ENCODE results near the gene MTUS2. TPM values are rescaled to one million over a fixed set of nuclear protein-coding genes. Genes with fewer than 3 reads are reported as not detected.

MTUS2 gene
- total RNA-seq, 4 donors from 2014 or later: 0.08 to 0.57 TPM; not detected in 2

DNA sequence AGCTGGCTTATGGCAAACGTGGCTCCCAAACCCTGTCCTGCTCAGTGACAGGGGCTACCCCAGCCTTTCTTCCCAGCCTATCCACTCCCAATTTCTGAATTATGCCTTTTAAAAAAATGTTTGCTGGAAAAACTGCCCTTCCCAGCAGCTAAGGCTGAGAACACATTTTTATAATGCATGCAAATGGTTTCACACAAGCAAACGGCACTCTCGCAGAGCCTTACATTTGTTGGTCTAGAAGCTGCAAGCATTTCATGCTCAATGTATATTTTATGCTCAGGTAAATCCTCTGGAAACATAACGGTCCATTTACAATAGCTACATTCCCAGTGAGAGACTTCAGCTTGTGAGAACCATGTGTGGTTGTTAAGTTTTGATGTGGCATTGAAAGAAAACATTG is 713.9 kb downstream of the MTUS2 start:
- H3K4me3 ChIP-seq: no peak overlapping the region
- no peak overlapping the region for H3K27ac ChIP-seq
- no peak for DNase-seq
- H3K27me3 ChIP-seq: no peaks in the 10 kb centered on the region
- H3K36me3 ChIP-seq: peaks cover 4 to 88% (median 10%) of the 10 kb centered on the region in 3 donors
- TF ChIP-seq POLR2A (IDR thresholded peaks at IDR 0.05): no peak
- TF ChIP-seq, protein P1, sequence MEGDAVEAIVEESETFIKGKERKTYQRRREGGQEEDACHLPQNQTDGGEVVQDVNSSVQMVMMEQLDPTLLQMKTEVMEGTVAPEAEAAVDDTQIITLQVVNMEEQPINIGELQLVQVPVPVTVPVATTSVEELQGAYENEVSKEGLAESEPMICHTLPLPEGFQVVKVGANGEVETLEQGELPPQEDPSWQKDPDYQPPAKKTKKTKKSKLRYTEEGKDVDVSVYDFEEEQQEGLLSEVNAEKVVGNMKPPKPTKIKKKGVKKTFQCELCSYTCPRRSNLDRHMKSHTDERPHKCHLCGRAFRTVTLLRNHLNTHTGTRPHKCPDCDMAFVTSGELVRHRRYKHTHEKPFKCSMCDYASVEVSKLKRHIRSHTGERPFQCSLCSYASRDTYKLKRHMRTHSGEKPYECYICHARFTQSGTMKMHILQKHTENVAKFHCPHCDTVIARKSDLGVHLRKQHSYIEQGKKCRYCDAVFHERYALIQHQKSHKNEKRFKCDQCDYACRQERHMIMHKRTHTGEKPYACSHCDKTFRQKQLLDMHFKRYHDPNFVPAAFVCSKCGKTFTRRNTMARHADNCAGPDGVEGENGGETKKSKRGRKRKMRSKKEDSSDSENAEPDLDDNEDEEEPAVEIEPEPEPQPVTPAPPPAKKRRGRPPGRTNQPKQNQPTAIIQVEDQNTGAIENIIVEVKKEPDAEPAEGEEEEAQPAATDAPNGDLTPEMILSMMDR (IDR thresholded peaks at IDR 0.05): no peak
- H3K4me1 ChIP-seq: peaks cover 10 to 47% (median 14%) of the 10 kb centered on the region in 3 donors
- intact Hi-C loops (cut with DNase I): no loop called here
- WGBS, 2 donors: 75 to 85% methylated on average over 4 of the region's 4 CpGs
- H3K9me3 ChIP-seq: no peaks in the 10 kb centered on the region

DNA sequence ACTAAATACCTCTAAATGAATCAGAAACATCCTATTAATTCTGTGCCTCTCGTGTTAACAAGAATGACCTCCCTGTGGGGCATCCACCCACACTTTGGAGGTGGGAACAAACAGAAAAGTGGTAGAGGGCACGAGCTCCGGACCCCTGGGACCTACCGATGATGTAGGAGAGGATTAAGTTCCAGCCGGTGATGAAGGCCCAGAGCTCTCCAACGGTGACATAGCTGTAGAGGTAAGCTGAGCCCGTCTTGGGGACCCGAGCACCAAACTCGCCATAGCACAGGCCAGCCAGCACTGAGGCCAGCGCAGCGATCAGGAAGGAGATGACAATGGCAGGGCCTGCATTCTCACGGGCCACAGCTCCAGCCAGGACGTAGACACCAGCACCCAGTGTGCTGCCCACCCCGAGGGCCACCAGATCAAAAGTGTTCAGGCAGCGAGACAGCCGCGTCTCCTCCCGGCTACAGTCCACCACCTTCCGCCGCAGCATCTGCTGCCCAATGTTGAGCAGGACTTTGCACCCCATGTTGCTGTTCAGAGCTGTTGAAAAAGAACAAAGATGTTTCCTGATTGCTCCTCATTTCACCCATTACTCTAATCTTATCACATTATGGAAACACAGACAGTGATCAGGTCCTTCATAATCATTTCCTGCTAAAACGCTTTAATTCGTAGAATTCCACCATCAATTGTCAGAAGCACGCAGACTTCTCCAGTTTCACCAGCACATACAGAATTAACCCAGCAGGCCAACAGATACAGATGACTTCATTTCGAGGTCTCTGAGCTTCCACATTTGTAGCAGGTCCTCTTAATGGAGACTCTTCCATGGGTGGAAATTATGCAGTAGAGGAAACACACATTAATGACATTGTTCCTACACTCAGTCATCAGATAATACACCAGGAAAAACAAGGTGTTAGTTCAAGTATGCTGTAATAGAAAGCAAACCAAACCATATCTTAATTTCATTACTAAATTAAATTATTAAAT is 715.8 kb downstream of the MTUS2 start:
- 81 to 82% methylated on average over 16 to 18 of the region's 24 CpGs for whole genome bisulfite sequencing, 2 donors
- Histone ChIP-seq H3K4me3 (no peak overlapping the region), H3K27me3 (no peaks in the 10 kb centered on the region), H3K27ac (peak overlapping the region in 1 of 4 donors; percentile 46), H3K9me3 (no peaks in the 10 kb centered on the region), H3K4me1 (peaks cover 12 to 66% (median 29%) of the 10 kb centered on the region in 3 donors), H3K36me3 (peaks cover 4 to 76% (median 10%) of the 10 kb centered on the region in 3 donors)
- TF ChIP-seq, protein P1 (IDR thresholded peaks at IDR 0.05): no peak
- no peak for TF ChIP-seq POLR2A (IDR thresholded peaks at IDR 0.05)
- intact Hi-C loops (cut with DNase I): loop anchor here (5.0 kb wide), 1 partner anchor 51 kb away; no protein-coding TSS in a partner anchor
- DNase-seq: no peak

DNA sequence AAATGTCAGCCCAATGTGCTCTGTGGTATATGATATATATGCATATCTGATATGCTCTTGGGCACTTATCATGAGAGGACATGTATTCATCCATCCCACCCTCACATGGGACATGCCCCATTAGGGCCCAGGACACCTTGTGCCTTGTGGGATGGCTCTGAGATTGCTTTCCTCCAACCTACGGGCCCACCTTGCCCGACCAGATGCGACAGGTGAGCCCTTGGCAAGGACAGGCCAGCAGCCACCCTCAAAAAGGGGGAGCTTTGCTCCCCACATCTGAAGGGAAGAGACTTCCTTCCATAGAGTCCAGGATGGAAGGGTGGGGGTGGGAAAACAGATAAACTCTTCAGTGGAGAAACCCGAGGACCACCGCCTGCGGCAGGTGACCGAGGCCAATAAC is 716.7 kb downstream of the MTUS2 start:
- WGBS, 2 donors: 86 to 92% methylated on average over 4 of the region's 7 CpGs
- intact Hi-C loops (cut with DNase I): loop anchor here (5.0 kb wide), 1 partner anchor 50 kb away; no protein-coding TSS in a partner anchor
- peak overlapping the region in 1 of 4 donors; percentile 46 for H3K27ac ChIP-seq

DNA sequence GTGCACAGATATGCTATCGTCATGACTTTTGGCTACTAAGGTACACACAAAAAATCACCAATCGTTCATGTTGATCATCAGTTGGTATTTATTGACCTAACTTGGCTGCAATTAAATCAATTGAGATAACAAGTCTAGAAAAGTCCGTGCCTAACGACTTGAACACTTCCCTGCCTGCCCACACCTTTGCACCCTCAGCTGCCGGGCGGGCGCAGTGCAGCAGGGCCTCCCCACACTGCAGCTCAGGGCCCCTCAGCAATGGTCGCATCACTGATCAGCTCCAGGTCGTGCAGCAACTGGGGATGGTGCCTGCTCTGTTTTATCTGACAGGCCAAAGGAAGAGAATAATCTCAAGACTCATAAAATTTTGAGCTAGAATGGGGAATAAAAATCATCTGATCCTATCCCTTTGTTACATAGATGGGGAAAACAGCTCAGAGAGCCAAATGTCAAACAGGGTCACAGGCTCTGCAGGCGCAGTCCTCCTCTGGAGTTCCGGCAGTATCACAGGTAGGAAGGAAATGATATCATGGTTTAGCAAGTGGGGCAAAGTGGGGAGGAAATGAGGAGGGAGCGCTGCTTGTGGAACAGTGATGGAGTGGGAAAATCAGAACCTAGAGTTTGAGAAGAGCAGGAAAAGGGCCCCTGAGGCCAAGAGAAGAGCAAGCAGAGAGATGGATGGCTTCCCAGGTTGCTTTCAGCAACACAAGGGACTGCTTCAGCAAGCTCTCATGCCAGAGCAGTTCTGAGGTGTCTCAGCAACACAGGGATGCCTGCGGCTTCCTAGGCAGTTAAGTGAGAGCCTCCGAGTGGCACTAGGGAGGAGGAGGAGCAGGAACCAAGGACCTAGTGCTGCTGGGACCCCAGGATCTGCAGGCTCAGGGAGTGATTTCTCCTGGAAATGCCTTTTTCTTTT is 717.9 kb downstream of the MTUS2 start:
- Histone ChIP-seq H3K27me3 (no peaks in the 10 kb centered on the region), H3K4me1 (peaks cover 12 to 77% (median 29%) of the 10 kb centered on the region in 3 donors), H3K27ac (peak overlapping the region in 3 of 4 donors; percentile 23 to 53 (median 34)), H3K9me3 (no peaks in the 10 kb centered on the region), H3K4me3 (no peak overlapping the region), H3K36me3 (peaks cover 4 to 64% (median 6%) of the 10 kb centered on the region in 3 donors)
- intact Hi-C loops (cut with DNase I): loop anchor here (5.0 kb wide), 1 partner anchor 49 kb away; no protein-coding TSS in a partner anchor
- TF ChIP-seq, protein P1 (IDR thresholded peaks at IDR 0.05): no peak
- no peak for TF ChIP-seq POLR2A (IDR thresholded peaks at IDR 0.05)
- 51 to 64% methylated on average over 11 to 14 of the region's 14 CpGs for WGBS, 2 donors
- DNase-seq: no peak

More for the DNA sequence above, 716.7 kb downstream of the MTUS2 start:
- H3K36me3 ChIP-seq: peaks cover 4 to 71% (median 6%) of the 10 kb centered on the region in 3 donors
- no peak overlapping the region for H3K4me3 ChIP-seq
- no peaks in the 10 kb centered on the region for H3K27me3 ChIP-seq
- DNase-seq: no peak
- H3K9me3 ChIP-seq: no peaks in the 10 kb centered on the region
- peaks cover 12 to 71% (median 29%) of the 10 kb centered on the region in 3 donors for H3K4me1 ChIP-seq
- TF ChIP-seq POLR2A (IDR thresholded peaks at IDR 0.05): no peak
- TF ChIP-seq, protein P1 (IDR thresholded peaks at IDR 0.05): no peak
